HG02852 (cell line): ENCODE results near the gene RRP9.
A peak's percentile ranks its signal among the peaks of the same experiment; 100 is the strongest.
"Not testable (repeated sequence)": the region's sequence is repeated elsewhere in the genome, so short reads cannot be mapped to it uniquely, and the experiment has no call there.

Experiments
- ATAC-seq: cut with Tn5 transposase; IDR thresholded peaks from one replicate; pipeline ENCODE4 v1.9.1; 2021; ENCODE audit warnings: mild to moderate bottlenecking, moderate library complexity; ENCODE audit not compliant: unreplicated experiment

The RRP9 gene, protein sequence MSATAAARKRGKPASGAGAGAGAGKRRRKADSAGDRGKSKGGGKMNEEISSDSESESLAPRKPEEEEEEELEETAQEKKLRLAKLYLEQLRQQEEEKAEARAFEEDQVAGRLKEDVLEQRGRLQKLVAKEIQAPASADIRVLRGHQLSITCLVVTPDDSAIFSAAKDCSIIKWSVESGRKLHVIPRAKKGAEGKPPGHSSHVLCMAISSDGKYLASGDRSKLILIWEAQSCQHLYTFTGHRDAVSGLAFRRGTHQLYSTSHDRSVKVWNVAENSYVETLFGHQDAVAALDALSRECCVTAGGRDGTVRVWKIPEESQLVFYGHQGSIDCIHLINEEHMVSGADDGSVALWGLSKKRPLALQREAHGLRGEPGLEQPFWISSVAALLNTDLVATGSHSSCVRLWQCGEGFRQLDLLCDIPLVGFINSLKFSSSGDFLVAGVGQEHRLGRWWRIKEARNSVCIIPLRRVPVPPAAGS

DNA sequence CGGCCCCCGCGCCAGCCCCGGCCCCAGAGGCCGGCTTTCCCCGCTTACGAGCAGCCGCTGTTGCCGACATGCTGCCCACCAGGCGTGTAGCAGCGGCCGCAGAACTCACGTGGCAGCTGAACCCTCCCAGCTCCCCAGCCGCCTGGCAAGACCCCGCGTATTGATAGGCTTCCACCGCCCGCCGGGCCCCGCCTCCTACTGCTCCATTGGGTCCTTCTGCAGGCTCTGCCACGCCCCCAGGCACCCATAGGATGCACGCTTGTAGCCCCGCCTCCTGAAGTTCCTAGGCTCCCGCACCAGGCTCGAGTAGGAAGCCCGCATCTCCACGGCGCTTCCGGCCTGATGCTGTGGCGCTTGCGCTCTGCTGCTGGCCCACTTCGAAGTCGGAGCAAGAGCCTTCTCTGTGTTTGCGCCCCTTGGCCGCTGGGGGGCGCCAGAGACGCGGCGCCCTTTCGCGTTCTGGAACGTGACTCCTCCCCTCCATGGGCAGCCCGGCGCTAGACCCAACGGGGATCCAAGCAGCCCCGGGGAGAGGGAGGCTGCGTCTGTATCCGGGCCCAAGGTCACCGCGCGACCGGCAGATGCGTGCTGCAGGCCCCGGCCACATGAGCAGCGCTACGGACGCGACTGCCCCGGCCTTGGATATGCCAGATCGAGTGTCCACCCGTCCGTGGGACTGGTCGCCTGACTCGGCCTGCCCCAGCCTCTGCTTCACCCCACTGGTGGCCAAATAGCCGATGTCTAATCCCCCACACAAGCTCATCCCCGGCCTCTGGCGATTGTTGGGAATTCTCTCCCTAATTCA, at the start of gene RRP9, which contains the start of gene PARP3:
RRP9 (minus strand) TSS at position 107 of the 805 bp plus-strand sequence; CDS start at position 70, 37 bp downstream.
PARP3 (plus strand) TSS at position 566 of the 805 bp plus-strand sequence. CDS start 993 bp downstream, outside the sequence.
- peak; percentile 87 for ATAC-seq

GRCh38 chr3:51990501-51990971, 48.8 kb upstream of the RRP9 start:
- not testable (repeated sequence) for ATAC-seq

GRCh38 chr3:51988286-51989146, 46.8 kb upstream of the RRP9 start:
- ATAC-seq = no peak

GRCh38 chr3:51987568-51987967, 45.9 kb upstream of the RRP9 start:
- ATAC-seq = no peak

DNA sequence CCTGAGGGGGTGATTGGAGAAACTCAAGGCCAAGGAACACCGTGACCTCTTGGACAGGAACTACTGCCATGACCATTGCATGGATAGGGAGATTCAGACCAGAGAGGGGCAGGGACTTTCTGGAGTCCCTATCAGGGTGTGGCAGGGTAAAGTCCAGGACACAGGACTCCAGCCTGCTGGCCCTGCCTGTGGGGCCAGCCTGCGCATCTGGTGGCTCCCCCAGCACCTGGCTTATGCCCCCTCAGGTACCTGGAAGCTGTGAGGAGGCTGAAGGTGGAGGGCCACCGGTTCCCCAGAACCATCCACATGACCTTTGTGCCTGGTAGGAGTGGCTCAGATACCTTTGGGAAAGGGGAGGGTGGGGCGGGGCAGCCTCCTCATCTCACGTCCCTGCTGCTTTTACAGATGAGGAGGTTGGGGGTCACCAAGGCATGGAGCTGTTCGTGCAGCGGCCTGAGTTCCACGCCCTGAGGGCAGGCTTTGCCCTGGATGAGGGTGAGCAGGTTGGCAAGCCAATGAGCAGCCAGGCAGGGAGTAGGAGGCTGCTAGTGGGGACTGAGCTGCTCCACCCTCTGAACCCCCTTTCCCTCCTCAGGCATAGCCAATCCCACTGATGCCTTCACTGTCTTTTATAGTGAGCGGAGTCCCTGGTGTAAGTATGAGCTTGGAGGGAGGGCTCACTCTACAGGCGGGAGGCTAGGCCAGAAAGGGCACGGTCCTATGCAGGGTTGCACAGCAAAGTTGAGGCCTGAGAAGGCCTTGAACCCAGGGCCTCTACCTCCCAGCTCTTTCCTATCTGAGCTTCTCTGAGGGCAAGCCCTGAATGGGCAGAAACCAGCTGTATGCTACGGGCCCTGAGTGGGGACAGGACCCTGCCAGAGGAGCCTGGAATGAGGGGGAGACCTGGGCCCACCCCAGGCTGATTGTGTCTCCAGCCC, 44.6 kb upstream of the RRP9 start:
- no peak for ATAC-seq

- no peak for ATAC-seq
These were observed 43.4 kb upstream of the RRP9 start for GRCh38 chr3:51985063-51985462.

DNA sequence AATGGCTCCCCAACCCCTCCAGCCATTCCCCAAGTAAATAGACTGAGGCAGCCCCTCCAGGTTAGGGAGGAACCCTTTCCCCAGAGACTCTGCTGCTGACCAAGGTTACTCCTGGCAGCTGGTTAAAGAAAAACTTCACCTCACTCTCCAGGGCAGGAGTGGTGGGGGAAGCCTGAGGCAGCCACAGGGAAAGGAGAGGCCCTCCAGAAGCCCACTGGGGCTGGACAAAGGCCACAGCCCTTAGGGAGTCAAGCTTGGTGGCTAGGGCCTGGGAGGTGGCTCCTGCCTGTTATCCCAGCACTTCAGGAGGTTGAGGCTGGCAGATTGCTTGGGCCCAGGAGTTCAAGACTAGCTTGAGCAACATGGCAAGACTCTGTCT, 42.6 kb upstream of the RRP9 start:
- ATAC-seq = no peak

DNA sequence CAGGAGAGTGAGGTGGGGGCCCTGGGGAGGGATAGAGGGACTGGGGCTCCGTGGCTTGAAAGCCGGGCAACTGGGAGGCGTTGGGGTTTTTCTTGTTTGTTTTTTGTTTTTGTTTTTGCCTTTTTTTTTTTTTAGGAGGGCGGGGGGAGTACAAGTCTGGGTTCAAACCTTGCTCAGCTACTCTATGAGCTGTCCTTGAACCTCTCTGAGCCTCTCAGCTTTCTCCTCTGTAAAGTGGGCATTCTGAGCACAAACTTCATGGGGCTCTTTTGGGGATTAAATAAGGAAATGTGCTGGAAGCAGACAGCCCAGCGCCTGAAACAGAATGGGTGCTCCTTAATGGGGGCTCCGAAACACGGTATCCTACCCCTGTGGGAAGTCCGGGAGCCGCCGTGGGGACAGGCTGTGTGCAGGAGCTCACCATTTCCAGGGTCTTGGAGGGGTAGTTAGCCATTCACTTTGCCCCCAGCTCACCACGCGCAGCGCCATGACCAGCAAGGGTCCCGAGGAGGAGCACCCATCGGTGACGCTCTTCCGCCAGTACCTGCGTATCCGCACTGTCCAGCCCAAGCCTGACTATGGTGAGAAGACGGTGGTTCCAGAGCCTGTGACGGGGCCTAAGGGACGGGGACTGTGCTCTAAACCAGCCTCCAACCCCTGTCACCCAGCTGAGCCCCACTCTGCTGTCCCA, 42.0 kb upstream of the RRP9 start:
- ATAC-seq = no peak

DNA sequence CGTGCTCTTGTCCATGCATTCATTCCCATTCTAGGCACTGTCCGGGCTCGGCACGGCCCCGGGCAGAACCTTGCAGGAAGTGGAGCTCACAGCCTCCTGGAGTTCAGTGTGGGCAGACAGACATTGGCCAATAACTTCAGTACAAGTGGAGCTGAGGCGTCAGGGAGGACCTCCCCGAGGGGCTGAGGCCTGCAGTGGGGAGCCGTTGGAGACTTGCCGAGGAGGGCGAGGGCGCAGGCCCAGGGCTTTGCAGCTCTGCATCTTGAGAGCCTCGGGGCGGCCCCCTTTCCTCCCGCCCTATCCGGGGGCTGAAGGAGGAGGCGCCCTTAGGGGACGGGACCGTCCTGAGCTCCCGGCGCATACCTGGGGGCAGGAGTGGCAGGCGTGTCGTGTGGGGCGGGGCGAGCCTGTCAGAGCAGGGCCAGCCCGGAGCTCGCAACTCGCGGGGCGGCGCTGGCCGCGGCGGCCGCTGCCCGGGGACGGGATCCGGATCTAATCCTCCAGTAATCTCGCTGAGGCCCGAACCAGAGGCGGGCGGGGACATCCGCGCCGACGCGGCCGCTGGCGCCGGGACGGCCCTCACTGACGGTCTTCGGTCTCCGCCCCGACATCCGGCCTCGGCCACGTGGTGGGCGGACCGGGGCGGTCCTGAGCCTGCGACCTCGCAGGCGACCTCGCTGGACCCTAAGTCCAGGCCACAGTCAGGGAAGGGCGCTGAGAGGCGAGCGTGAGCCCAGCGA, 41.3 kb upstream of the RRP9 start, which contains the start of gene ACY1:
ACY1 (plus strand) TSS at position 698 of the 740 bp plus-strand sequence. CDS start 530 bp downstream, outside the sequence.
- peak; percentile 75 for ATAC-seq

GRCh38 chr3:51982352-51982837, 40.7 kb upstream of the RRP9 start:
- peak; percentile 38 for ATAC-seq

- ATAC-seq = no peak
These were observed 38.5 kb upstream of the RRP9 start for GRCh38 chr3:51980253-51980652.

GRCh38 chr3:51978143-51978502, 36.4 kb upstream of the RRP9 start:
- ATAC-seq = no peak

- ATAC-seq = no peak
These were observed 35.9 kb upstream of the RRP9 start for GRCh38 chr3:51977446-51978142.

- ATAC-seq = no peak
These were observed 34.3 kb upstream of the RRP9 start for GRCh38 chr3:51975852-51976549.

GRCh38 chr3:51974963-51975851, 33.5 kb upstream of the RRP9 start, which contains the start of gene ABHD14A:
ABHD14A (plus strand) TSS chr3:51975064; CDS start chr3:51975136, 72 bp downstream.
- ATAC-seq = peak; percentile 64
